ENCODE measurements around the gene TUBB1.
"Not testable (repeated sequence)": the region's sequence is repeated elsewhere in the genome, so short reads cannot be mapped to it uniquely, and the experiment has no call there.

TUBB1 gene

DNA sequence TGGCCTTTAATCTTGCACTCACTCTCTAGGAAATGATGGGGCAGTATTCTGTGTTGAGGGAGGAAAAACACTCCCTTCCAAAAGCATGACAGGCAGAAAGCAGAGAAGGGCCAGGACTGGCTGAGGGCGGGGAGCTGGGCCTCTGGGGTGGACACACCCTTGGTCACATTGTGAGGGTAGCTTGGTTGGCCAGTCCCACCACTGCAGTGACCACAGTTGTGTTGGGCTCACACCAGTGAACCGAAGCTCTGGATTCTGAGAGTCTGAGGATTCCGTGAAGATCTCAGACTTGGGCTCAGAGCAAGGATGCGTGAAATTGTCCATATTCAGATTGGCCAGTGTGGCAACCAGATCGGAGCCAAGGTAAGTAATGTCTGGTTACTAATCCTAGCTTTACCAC, at the start of gene TUBB1:
TUBB1 (plus strand) TSS at position 213 of the 400 bp plus-strand sequence; CDS start at position 307, 94 bp downstream.
- DNase-seq (ENCODE audit: low read depth in 2 of 2), result no peak

DNA sequence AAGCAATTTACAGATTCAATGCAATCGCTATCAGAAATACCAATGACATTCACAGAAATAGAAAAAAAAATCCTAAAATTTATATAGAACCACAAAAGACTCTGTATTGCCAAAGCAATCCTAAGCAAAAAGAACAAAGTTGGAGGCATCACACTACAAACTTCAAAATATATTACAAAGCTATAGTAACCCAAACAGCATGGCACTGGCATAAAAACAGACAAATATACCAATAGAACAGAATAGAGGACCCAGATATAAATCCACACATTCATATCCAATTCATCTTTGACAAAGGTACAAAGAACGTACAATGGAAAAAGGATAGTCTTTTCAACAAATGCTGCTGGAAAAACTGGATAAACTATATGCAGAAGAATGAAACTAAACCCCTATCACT, 49.8 kb upstream of the TUBB1 start:
- DNase-seq (ENCODE audit: low read depth in 2 of 2), result no peak

DNA sequence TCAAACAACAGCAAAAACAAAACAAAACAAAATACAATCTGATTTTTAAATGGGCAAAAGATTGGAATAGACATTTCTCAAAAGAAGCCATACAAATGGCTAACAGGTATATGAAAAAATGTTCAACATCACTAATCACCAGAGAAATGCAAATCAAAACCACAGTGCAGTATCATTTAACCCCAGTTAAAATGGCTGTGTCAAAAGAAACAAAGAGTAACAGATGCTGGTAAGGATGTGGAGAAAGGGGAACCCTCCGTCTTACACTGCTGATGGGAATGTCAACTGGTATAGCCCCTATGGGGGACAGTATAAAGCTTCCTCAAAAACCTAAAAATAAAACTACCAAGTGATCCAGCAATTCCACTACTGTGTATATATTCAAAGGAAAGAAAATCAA, 49.1 kb upstream of the TUBB1 start:
- DNase-seq (ENCODE audit: low read depth in 2 of 2), result no peak

DNA sequence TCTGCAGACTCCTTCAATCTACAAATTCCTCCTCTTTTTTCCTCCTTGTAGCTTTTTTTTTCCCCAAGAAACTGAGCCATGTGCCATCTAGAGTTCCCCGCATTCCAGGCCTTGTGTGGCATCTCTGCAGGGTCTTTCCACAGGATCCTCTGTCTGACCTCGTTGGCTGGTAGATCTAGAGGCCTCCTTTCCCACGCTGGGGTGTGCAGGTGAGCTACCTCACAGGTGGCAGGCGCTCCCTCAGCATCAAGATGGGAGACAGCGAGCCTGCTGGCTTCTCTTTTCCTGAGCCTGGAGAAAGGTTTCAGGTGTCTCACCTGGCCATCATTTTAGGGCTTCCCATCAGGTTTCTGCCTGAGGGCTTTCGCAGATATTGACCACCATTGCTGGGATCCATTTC, 47.8 kb upstream of the TUBB1 start:
- DNase-seq (ENCODE audit: low read depth in 2 of 2), result no peak

DNA sequence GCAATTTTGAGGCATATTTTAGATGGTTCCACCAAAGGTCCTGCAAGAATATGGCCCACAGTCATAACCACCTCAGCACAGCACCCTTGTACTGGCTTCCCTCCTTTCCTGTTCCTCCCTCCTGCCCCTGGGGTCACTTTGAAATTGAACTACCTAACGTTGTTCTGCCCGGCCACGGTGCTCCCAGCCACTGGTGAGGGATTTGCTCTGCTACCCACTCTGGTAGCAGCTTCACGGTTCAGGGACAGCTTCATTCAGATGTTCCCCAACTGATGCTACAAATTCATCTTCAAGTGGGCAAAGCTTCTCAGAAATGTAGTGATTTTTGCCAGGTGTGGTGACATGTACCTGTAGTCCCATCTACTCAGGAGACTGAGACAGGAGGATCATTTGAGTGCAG, 46.0 kb upstream of the TUBB1 start:
- DNase-seq (ENCODE audit: low read depth in 2 of 2), result no peak

DNA sequence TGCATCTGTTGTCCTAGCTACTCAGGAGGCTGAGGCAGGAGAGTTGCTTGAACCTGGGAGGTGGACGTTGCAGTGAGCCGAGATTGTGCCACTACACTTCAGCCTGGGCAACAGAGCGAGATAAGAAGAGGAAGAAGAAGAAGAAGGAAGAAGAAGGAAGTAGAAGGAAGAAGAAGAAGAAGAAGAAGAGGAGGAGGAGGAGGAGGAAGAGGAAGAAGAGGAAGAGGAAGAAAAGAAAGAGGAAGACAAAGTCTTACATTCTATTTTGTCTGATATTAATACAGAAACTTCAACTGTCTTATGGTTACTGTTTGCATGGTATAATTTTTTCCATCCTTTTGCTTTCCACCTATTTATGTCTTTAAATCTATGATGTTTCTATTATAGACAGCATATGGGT, 45.4 kb upstream of the TUBB1 start:
- DNase-seq (ENCODE audit: low read depth in 2 of 2), result no peak

DNA sequence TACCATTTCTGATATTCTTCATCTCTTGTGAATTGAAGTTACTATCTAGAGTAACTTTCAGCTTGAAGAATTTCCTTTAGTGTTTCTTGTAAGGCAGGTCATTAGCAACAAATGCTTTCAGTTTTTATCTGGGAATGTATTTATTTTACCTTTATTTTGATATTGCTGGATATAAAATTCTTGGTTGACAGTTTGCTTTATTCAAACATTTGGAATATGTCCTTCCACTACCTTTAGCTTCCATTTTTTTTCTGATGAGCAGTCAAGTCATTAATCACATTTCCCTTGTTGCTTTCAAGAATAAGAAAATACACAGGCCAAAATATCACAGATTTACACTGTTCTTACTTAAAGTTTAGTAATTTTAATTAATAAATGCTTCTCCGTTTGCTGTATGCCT, 43.9 kb upstream of the TUBB1 start:
- no peak for DNase-seq (ENCODE audit: low read depth in 2 of 2)

DNA sequence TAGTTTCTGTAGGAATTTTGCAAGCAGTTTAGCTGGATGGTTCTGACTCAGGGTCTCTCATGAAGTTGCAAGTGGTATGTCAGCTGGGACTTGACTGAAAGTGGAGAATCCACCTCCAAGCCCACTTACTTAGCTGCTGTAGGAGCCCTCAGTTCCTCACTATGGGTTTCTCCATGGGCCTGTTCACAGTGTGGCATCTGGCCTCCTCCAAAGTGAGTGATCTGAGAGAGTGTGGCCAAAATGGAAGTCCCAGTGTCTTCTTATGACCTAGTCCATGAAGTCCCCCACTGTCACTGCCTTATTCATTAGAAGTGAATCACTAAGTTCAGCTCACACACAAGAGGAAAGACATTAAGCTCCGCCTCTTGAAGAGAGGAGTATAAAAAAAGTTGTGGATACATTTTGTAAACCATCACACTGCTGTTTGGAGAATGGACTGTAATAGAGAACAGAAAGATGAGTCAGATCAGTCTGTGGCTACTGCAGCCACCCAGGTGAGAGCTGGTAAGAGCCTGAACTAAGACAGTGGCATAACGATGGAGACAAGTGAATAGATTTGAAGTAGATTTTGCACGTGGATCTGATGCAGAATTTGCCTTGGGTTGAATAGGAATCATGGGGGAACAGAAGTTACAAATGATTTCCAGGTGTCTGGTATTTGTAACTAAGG, 43.0 kb upstream of the TUBB1 start:
- no peak for DNase-seq (ENCODE audit: low read depth in 2 of 2)

DNA sequence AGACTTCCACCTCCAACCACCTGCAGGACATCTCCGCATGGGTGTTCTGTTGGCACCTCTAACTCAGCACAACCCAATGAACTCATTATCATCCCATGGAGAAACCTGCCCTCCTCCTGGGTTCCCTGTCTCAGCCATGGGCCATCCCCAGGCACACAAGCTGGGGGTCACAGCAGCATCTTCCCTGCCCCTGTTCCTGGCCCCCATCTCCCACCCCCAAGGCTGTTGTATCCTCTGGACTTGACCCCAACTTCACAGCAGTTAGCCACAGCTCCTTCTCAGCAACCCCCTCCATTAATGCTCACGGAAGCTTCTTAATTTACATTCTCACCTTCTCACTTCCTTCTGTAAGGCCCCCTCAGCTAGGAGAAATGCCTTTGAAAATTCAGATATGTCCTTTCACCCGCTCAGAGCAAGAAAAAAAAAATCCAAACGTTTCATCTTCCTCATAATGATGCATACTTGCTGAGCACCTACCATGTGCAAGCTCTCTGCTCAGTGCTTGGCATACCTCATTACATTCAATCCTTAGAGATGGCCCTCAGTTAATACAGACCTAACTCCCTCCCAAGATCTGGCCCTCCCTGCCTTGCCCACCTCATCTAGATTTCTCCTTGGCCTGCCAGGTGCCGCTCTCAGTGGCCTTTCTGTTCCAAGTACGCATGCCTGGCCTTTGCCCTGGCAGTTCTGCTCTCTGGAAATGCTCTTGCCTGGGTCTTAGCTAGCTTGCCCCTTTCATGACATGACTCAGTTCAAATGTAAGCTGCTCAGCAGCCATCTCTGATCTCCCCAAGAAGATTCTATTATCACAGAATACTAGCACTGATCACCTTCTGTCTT, 40.7 kb upstream of the TUBB1 start:
- DNase-seq (ENCODE audit: low read depth in 2 of 2), result no peak

DNA sequence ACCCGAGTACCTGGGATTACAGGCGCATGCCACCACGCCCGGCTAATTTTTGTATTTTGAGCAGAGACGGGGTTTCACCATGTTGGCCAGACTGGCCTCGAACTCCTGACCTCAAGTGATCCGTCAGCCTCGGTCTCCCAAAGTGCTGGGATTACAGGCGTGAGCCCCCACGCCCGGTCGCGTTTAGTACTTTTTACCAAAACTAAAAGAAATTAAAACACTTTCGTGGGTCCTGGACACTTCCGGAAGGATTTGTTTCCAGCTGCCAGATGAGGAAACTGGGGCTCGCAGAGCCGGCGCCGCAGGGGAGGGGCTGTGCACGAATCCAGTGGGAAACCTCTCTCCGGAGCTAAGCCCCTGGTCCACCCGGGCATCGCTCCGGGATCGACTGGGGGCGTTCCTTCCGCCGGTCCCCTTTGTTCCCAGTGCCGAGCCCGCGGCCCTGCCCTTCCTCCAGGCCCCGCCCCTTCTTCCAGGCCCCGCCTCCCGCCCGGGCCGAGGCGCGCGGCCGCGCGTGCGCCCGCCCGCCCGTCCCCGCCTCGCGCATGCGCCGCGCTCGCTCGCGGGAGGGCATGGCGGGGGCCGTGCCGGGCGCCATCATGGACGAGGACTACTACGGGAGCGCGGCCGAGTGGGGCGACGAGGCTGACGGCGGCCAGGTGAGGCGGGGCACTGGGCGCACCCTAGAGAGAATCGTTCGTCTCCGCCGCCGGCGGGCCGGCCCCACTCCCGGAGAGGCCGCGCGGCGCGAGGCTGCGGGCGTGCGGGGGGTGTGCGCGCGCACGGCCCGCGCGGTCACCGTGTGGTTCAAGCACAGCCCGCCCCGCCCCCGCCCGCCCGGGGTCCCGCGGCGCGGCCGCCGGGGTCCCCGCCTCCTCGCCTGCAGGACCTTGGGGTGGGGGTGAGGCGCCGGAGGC, 38.3 kb upstream of the TUBB1 start, which contains the start of gene NELFCD:
NELFCD (plus strand) TSS at position 546 of the 917 bp plus-strand sequence; CDS start at position 600, 54 bp downstream.
- peak; percentile 75 to 91 for DNase-seq (ENCODE audit: low read depth in 2 of 2)

DNA sequence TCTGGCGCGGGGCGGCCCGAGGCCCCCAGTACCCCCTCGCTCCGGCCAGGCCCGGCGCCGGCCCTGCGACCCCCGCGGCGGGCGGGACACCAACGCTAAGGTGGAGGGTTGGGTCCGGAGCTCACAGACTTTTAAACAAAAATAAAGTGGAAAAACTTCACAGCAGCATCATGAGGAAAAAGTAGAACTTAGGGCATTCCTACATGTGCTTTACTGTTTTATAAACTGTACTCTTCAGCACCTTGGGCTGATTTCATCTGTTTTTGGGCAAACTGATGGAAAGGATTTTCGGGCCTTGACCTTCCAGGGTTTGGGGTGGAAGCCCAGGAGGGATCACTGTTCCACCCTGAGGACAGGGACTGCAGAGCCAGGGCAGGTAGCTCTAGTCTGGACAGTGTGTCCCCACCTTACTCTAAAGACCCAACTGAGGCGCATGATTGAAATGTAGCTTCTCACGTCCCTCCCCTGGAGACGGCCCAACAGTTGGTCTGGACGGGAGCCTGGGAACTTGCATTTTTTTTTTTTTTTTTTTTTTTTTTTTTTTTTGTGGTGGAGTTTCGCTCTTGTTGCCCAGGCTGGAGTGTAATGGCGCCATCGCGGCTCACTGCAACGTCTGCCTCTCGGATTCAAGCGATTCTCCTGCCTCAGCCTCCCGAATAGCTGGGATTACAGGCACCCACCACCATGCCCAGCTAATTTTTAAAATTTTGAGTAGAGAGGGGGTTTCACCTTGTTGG, 37.4 kb upstream of the TUBB1 start:
- no peak for DNase-seq (ENCODE audit: low read depth in 2 of 2)

DNA sequence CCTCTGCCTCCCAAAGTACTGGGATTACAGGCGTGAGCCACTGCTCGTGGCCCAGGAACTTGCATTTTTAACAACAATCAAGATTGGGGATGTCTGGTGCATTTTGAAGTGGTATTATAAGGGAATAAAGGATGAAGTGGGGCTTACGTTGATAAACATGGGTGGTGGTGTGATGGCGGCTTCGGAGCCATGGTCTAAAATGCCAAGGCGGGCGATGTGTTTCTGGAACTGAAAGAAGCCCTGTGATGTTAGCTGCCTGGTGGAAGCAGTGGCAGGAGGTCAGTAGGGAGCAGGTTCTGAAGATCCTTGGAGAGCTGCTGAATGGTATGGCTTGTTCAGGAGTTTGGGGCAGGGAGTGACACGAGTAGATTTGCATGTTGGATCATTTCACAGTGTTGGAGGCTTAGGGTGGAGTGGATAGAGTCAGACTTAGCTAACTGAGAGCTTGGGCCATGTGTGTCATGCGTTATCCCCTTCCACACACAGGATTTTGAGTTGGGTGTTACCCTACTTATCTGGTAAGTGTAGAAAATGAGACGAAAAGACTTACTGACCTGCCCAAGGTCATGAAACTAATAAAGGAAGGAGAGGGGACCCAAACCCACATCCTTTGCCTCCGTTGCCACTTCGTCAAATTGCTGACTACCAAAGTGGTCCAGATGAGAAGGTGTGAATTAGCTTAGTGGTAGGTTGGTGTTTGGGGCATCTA, 36.7 kb upstream of the TUBB1 start:
- DNase-seq (ENCODE audit: low read depth in 2 of 2), result no peak

DNA sequence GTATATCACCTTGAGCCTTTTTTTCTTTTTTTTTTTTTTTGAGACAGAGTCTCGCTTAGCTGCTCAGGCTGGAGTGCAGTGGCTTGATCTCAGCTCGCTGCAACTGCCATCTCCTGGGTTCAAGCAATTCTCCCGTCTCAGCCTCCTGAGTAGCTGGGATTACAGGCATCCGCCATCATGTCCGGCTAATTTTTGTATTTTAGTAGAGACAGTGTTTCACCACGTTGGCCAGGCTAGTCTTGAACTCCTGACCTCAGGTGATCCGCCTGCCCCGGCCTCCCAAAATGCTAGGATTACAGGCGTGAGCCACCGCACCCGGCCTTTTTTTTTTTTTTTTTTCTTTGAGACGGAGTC, 36.1 kb upstream of the TUBB1 start:
- DNase-seq (ENCODE audit: low read depth in 2 of 2), result not testable (repeated sequence)

DNA sequence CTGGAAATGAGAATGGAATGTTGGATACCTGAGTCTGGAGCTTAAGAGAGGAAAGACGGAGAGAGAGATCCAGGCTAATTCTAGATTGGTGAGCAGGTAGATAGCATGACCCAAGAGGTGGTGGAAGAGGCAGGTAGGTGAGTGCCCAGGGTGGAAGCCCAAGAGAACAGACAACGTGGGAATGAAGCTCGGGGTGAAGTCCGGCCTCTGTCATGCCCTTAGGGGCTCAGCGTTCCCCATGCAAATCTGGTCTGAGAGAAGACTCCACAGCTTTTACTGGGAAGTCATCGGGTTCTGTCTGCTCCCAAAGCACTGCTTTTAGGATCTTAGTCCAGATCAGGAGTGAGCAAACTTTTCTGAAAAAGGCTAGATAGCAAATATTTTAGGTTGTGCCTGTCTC, 34.5 kb upstream of the TUBB1 start:
- DNase-seq (ENCODE audit: low read depth in 2 of 2), result no peak

DNA sequence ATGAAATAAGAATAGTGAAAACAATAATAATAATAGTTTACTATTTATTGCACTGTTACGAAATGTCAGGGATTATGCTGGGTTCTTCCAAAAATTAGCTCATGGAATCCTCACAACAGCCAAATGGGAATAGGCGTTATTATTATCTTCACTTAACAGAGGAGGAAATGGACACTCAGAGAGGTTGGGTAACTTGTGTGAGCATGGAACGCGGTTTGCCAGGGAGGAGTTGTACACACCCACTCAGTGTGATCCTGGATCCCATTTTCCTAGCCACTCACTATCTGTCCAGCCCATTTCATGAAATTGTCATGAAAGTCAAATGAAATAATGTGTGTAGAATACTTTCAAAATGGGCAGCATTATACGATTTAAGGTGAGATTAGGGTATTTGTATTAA, 33.6 kb upstream of the TUBB1 start:
- DNase-seq (ENCODE audit: low read depth in 2 of 2), result no peak

DNA sequence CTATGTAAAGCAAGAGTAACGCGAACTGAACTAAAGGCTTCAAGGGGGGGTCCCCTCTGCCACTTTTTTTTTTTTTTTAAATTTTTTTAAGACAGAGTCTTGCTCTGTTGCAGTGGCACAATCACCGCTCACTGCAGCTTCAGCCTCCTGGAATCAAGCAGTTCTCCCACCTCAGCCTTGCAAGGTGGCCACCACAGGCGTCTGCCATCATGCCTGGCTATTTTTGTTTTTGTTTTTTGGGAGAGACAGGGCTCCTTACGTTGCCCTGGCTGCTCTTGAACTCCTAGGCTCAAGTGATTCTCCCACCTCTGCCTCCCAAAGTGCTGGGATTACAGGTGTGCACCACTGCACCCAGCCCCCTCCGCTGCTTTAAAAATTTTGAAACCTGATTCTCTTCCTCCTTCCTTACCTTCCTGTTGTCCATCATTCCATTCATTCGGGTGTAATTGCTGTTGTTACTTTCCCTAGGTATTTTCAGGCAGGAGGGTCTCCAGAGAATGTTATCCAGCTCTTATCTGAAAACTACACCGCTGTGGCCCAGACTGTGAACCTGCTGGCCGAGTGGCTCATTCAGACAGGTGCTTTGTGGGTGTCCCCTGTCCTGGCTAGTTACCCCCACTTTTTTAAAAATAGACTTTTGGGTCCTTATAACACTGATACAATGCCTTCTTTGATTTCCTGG, 32.8 kb upstream of the TUBB1 start:
- no peak for DNase-seq (ENCODE audit: low read depth in 2 of 2)

DNA sequence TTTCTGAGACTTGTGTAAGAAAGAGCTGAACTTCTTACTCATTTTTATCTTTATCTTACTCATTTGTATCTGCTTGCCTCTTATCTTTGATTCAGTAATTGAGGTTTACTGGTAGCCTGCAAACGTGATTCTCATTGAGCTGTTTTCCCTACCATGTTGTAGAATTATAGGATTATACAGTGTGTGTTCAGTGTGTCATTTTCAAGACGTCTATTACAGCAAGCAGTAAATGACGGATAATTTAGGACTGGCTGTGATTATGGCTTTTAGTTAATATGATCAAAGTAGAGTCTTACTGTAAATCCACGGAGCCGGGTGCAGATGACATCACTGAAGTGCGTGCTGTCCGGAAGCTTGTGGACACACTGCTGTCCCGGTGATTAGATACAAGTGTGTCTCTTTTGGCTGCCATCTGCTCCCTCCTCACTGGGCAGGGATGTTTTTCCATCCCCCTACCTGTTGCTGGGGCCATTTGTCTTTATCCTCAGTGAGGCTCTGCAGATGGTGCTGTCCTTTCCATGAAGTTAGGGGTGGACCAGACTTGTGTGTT, 32.2 kb upstream of the TUBB1 start:
- no peak for DNase-seq (ENCODE audit: low read depth in 2 of 2)

DNA sequence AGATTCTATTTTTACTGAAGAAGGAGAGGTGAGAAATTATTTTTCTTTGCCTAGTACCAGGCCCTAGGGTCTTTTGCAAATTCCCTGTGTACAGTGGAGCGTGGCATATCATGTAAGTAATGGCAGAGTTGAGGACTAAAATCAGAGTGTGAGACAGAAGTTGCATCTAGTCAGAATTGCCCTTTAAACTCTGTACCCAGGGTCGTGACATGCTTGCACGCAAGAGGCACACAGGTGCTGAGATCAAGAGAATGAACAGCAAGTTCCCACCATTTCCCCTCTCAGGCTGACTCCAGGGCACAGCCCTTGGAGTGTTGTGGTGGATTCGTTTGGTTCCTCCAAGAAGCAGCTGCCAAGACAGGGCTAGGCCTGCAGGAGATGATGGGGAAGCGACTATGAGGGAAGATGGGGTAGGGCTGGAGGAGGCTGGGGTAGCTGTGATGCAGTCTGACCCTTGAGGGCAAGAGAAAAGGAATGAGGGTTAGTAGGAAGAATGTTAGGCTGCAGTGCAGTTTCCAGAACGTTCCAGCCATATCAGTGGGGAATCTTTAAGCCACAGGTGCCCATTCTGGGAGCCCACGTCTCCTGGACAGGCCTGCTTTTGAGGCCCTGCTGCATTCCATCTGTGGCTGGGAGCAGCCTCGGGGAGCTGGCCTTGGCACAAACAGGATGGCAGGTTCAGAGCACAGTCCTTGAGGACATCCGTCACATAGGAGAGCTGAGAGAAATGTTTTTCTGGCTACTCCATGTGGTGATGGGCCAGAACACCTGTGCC, 31.3 kb upstream of the TUBB1 start:
- no peak for DNase-seq (ENCODE audit: low read depth in 2 of 2)

DNA sequence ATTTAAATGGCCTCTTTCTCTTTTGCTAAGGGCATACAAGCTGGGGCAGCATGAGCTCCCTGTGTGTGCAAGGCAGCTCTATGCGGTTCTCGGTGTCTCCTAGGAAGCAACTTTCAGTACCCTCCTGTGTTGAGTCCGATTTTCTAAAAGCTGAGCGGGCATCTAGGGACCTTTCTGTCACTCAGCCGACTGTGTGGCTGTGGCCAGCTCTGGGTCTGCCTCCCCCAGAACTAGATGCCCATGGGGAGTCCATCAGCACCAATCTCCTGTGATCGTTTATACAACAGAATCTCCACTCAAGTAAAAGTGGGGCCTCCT, 30.7 kb upstream of the TUBB1 start:
- DNase-seq (ENCODE audit: low read depth in 2 of 2), result no peak

All from stimulated activated CD4-positive, alpha-beta T cell treated with anti-CD3 and anti-CD28 coated beads, Interleukin-1b, Interleukin-23, amount 100 ng/mL, for 1 hour (primary cell).